ENCODE measurements around the gene ANKRD44.
"Not testable (repeated sequence)": the region's sequence is repeated elsewhere in the genome, so short reads cannot be mapped to it uniquely, and the experiment has no call there.

Gene ANKRD44

DNA sequence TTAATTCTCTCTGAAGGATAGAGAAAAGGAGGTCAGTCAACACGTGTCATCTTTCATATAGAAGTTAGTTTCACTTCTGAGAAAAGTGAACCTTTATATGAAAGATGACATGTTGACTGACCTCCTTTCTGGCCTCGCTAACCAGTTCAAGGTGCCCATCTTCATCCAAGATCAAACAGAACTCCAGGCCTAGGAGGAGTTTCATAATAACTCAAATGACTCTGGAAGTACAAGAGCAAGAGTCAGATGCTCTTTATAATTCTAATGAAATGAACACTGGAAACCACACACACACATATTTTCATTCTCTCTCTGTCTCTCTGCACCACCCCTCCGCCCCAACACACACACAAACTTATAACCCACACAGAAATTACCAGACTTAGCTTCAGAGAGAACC is 16.3 kb downstream of the ANKRD44 start:
- in situ Hi-C loops (cut with MboI; ENCODE audit: low sequenced_read_pairs): no loop called here

DNA sequence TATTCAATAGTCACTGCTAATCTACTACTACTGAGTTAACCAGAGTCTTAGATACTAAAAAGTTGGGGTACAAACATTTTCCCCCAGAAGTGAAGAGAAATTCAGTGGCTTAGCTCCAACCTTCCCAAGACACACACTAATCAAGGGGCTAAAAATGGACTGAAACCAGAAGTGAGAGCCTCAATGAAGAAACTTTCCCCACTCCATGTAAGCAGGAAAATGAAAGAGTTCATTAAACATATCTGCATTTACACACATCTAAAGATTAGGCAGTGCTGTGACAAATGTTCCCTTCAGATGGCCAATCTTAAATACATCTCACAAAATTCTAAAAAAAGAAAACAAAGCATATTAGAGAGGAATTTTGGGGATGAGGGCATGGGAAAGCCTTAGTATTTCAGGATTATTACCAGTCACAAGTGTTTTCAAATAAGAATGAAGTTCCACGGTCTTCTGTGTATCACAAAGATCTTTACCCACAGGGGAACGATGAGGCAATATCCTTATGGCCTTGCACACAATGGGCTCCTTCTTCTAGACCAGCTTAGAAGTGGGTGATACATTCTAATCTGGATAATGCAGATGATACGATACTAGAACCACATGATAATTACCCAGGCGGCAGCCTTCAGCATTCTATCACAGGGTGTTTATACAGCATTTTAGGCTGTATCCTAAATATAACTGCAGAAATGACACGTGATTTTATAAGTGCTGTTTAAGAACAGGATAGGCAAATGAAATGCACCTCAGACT is 17.1 kb downstream of the ANKRD44 start:
- in situ Hi-C loops (cut with MboI; ENCODE audit: low sequenced_read_pairs): no loop called here

DNA sequence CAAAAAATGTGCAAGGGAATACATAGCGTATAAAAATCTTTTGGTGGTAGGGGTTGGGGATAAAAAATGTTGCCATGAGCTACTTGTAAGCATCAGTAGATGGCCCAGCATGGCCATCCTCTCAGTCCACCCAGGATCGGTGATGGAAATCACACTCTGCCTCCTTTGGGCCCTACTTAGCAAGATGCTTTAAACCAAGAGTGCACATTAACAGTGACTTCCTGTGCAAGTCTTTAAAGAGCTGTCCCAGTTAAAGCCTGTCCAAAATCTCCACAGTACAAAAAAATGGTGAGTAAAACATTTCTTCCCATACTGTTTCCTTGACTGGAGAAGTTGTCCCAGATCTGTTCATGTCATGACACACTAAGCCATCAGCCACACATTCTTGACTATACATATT is 18.0 kb downstream of the ANKRD44 start:
- in situ Hi-C loops (cut with MboI; ENCODE audit: low sequenced_read_pairs): no loop called here

DNA sequence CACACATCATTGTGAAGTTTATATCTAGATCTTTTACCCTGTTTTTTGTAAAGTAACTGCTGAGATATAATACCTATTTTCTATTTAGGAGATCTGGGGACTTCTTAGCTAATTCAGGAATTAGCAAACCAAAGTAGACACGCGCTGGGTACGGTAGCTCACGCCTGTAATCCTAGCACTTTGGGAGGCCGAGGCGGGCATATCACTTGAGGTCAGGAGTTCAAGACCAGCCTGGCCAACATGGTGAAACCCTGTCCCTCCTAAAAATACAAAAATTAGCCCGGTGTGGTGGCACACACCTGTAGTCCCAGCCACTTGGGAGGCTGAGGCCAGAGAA is 23.0 kb downstream of the ANKRD44 start:
- in situ Hi-C loops (cut with MboI; ENCODE audit: low sequenced_read_pairs): not testable (repeated sequence)

DNA sequence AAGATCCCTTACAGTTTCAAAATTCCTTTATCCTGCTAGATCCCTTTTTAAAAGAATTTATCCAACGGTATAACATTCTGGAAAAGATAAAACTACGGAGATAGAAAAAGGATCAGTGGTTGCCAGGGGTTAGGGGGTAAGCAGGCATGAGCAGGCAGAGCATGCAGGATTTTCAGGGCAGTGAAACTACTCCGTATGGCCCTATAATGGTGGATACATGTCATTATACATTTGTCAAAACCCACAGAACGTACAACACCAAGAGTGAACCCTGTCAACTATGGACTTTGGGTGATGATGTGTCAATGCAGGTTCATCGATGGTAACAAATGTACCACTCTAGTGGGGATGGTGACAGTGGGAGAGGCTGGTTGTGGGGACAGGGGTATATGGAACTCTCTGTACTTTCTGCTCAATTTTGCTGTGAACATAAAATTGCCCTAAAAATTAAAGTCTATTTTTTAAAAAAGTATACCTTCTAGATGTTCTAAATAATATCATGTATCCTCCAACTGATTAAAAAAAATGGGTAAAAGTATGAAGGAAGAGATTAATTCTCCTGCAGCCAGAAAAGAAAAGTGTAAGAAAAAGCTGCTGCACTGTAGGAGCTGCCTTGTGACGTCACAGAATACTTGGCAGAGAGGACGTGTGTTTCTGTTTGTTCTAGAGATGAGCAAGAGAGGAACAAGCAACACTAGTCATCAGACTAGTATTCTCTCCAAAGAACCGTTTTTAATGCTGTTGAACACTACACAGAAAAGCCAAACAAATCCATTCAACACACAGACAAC is 23.6 kb downstream of the ANKRD44 start:
- in situ Hi-C loops (cut with MboI; ENCODE audit: low sequenced_read_pairs): no loop called here

DNA sequence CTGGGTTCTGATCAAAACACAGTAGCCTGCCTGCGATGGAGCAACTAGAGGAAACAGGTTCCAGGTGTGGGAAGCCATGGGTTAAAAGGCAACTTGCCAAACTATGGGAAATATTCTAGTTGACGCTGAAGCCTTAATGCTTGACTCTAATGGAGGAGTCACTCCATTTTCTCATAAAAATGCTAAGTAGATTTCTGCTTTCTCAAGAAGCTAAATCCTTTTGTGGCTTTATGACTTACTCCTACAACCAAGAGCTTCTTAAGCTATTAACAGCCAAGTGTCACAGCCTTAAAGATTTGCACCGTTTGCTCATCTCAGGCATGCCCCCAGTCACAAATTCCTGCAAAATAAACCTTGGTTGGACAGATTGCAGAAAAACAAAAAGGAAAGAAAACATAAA is 25.2 kb downstream of the ANKRD44 start:
- in situ Hi-C loops (cut with MboI; ENCODE audit: low sequenced_read_pairs): no loop called here

DNA sequence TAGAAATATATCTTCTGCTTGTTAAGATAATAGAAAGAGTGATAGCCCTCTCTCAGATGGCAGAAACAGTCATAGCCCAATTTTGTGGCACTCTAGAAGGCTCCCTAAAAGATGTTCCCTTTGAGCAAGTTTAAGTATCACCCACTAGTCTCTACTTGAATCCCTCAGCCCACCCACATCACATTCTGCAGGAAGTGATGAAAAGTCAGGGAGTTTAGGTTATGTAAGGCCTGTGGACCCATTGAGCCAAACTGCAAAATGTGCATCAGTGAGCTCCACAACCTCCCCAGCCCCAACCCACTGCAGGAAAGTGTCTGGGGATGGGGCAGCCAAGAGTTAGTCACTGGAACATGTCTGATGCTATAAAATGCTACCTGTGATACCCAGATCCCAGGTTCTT is 25.6 kb downstream of the ANKRD44 start:
- in situ Hi-C loops (cut with MboI; ENCODE audit: low sequenced_read_pairs): no loop called here

DNA sequence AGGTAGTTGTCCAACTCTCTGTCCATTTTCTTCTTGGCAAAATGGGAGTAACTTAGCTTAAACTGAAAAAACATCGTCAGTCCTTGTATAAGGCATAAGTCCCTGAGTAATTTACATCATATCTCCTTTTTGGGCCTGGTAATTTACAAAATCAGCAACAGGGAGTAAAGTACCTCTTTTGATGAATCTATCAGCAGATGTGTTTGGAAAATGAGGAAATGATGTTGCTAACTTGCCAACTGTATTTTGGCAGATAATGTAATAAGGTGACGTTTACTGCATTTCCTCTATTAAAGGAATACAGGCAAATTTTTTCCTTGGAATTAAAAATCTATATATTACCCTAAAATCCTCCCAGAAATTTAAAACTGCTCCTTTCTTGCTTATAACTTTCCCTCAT is 29.2 kb downstream of the ANKRD44 start:
- in situ Hi-C loops (cut with MboI; ENCODE audit: low sequenced_read_pairs): no loop called here

DNA sequence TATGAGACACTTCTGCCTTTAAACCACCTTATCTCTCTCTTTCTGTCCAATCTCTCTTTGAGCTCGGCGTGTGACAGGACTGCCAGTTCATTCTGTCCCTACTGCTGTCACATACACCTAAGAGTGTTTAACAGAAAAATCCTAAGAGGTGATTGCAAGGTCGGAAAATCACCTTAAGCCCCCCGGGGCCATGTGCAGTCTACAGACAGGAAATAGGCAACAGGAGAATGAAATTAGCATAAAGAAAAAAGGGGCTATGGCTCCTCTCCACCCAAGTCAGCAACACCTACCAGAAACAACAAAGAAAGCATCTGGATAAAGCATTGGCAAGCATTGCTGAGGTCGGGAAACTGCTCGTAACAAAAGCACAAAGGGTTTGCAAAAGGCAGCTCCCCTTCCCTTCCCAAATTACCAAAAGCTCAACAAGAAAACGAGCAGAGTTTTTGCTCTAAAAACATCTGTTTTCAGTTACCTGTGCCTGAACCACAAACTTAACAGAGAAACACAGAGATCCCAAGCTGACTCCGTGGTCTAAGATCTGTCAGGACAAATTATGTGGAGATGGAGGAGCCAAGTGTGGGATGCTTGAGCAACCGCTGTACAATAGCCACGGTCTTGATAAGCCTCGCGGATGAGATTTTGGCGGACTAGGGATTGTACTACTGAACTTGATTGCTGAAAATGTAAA is 30.4 kb downstream of the ANKRD44 start:
- in situ Hi-C loops (cut with MboI; ENCODE audit: low sequenced_read_pairs): no loop called here

DNA sequence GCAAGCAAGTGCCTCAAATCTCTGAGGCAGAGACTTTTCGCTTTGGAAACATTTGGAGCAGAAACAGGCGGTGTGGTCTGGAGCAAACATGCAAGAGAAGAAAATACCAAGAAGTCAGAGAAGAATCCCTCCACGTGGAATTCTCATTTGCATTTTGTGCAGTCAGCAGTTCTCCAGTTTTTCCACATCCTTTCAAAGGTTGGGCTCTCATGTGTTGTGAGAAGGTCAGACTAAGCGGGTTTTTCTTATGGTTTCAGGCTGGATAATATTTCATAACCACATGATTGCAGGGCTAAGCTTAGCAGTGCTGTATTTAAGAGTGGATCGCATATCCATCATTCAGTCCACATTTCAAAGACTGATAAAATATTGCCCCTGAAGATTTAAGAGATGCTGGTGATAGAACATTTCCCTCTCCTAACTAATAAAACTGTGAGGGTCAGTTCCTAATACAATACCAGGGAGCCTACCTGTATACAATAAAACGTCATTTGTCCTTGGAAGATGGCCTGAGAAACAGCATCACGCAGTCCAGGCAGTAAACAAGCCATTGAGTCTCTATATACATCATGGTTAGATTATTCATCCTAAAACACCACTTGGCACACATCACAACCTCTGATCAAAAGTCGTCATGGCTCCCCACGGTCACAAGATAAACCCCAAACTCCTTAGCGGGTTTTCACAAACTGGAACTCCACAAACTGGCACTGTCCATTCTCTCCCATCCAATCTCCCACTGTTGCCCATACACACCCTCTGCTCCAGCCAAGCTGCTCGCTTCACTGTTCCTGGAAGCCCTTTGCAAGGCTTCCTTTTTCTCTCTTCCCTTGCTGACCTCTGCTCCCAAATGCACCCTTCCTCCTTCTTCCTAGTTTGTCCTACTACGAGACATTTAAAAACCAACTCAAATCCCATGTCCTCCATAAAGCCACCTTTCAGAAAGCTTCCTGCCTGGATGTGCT is 31.5 kb downstream of the ANKRD44 start:
- in situ Hi-C loops (cut with MboI; ENCODE audit: low sequenced_read_pairs): no loop called here

DNA sequence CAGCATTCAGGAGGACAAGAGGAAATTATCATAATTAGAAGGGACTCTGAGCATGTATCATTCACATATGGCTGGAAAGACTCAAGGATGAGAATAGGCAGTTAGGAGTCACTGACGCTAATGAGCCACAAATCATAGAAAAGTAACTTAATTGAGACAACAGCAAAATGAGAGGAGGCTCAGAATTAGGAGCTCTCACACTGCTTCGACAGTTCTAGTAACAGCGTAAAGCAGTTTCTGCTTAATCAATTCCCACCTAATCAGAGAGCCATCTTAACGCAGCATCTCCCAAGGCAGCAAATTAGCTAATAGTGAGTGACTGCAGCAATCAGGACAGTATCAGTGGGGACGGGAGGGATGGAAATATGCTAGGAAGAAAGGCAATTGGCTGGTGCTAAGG is 32.8 kb downstream of the ANKRD44 start:
- in situ Hi-C loops (cut with MboI; ENCODE audit: low sequenced_read_pairs): no loop called here

DNA sequence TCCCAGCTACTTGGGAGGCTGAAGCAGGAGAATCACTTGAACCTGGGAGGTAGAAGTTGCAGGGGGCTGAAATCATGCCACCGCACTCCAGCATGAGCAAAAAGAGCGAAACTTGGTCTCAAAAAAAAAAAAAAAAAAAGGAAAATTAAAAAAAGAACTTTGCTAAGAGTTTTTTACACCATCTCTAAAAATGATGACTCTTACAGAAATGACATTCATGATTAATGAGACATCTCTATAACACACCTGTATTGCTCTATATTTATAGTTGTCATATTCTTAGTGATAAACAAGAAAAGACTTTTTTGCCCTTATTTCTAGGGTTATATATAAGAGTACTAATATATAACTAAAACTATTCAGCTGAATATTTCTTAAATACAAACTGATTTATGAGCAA is 34.4 kb downstream of the ANKRD44 start:
- in situ Hi-C loops (cut with MboI; ENCODE audit: low sequenced_read_pairs): no loop called here

DNA sequence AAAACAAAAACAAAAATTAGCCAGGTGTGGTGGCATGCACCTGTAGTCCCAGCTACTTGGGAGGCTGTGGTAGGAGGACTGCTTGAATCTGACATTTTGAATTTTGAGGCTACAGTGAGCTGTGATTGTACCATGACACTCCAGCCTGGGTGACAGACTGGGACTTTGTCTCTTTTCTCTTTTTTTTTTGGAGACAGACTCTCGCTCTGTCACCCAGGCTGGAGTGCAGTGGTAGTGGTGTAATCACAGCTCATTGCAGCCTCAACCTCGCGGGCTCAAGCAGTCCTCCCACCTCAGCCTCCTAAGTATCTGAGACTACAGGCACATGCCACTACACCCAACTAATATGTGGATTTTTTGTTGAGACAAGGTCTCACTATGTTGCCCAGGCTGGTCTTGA is 35.6 kb downstream of the ANKRD44 start:
- in situ Hi-C loops (cut with MboI; ENCODE audit: low sequenced_read_pairs): no loop called here

DNA sequence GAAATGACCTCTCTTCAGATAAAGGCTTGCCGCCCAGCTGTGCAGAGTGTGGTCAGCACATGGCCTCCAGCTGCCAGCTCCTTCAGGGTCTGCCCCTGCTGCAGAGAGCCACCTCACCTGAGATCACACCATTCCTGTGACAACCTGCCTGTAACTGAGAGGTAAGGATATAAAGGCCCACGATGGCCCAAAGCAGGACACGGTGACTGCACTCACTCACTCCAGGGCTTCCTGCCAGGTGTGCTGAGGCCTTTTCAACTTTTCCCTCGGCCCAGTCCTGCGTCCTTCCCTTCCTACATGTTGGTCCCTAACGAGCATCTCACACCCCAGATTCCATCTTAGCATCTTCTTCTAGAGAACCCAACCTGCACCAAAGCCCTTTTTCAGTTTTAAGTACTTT is 36.2 kb downstream of the ANKRD44 start:
- in situ Hi-C loops (cut with MboI; ENCODE audit: low sequenced_read_pairs): no loop called here

DNA sequence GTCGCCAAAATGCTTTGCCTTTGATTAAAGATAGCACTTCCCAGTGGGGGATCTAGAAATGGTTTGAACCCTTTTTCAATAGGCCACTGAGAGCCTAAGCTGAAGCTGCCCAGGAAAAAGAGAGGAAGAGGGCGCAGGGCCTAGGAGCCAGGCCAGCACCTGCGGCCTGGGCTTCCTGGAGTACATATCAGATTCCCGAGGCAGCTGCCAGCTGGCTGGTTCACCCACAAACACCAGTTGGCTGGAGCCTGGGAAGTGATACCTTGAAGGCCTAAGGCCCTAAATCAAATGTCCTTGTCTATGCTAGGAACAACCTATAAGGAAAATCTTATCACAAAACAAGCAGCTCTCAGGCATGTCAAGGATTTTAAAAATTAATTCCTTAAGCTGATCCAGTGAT is 37.1 kb downstream of the ANKRD44 start:
- in situ Hi-C loops (cut with MboI; ENCODE audit: low sequenced_read_pairs): no loop called here

DNA sequence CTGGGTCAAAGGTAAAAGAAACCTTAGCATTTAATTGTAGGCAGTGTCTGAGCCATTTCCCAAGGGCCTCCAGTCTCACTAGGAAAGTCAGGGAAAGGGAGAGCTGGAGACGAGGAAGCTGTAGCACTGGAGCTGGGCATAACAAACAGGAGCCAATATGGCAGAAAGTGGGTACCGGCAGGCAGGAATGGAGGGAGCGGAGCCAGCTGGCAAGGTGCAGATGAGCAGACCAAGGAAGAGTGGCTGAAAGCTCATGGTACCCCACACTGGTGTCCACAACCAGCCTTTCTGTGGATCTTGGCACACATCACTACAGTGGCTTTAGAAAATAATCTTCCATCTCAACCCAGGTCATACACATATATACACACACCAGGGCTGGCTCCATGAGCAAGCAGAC is 40.0 kb downstream of the ANKRD44 start:
- in situ Hi-C loops (cut with MboI; ENCODE audit: low sequenced_read_pairs): no loop called here

DNA sequence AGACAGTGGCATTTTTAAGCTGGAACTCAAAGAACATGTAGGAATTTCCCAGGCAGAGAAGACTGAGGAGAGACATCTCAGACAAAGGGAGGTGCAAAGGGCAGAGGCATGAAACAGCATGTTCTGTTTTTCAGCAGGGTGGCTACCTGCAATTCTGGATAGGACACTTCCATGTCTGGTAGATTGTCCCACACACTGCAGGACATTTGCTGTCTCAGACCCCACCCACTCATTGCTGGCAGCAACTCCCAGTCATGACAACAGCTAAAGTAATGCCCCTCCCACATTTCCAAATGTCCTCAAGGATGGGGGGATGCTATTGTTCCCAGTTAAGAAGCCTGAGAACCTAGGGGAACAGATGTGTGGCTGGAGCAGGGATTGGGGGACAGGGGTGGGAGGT is 40.8 kb downstream of the ANKRD44 start:
- in situ Hi-C loops (cut with MboI; ENCODE audit: low sequenced_read_pairs): no loop called here

DNA sequence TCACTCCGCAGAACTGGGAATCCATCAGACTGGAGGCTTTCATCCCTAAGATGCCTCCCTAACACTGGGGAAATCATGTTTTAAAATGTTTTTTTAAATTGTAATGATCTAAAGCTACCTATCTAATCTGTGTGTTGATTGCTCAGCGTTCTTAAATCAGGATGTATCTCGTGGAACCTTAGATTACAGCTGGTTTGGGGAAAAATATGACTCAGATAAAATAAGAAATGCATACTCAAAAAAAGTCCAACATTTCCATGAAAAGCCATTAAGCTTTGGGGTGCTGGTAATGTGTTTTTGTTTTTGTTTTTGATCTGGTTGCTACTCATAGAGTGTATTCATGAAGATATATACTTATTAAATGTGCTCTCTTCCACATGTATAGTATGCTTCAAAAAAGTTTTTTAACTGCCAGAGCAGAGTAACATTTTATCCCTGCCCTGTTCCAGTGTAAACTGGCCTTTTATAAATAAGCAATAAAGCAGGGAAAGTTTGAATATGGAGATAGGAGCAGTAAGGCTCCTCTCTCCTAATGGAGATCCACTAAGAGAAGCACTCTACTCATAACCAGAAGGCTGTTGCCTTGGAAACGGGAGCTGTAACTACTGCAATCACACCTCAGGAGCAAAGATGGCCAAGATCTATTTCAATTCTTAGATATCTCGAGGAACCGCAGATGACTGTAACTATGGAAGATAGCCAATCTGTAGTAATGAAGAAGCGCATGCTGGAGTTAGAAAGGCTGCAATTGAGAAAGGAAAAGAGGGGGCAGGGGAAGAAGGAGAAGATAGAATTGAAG is 41.6 kb downstream of the ANKRD44 start:
- in situ Hi-C loops (cut with MboI; ENCODE audit: low sequenced_read_pairs): no loop called here

DNA sequence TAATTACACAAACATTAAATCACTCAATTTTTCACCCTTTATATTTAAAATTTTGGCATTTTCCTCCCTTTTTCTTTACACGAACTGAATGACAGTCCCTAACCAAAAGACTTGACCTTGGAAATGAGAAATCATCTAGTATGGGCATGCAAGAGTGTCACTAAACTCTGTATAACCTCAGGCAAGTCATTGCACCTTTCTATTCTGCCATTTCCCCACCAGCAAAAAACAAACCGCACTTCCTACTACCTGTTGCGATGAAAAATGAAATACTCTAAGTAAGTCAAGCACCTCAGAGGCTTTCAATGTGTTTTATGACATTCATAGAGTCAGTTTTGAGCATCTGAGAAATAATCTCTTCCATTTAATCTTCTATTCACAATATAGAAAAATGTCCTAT is 44.1 kb downstream of the ANKRD44 start:
- in situ Hi-C loops (cut with MboI; ENCODE audit: low sequenced_read_pairs): no loop called here

DNA sequence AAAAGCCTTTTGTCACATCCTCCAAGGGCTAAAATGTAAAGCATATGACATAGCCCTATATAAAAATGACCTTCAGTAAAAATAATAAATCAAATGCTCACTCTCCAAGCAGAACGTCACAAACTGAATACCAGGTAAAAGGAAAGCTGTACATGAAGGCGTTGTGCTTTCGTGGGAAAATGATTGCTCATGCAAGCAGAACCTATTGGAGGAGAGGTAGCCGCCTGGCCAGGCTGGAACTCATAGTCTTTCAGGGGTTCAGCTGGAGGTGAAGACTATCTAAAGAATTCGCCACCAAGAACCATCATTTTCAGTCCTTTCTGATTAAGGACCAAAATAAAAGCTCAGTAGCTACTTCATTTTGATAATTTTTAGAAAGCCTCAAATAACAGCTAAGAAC is 44.7 kb downstream of the ANKRD44 start:
- in situ Hi-C loops (cut with MboI; ENCODE audit: low sequenced_read_pairs): no loop called here
